Peyer's patch (tissue), 4 donors: Measurements from ENCODE around the gene MUC5AC.

Experiments used
- CTCF ChIP-seq, 6 experiments: fragments of 450-650 bp in 4 of 6; fragments of 200-600 bp in 2 of 6; sonication (generic) in 1 of 6; IDR thresholded peaks; one replicate each; pipeline ENCODE4 v1.5.1; 2017 to 2019; ENCODE audit warnings: antibody characterized with exemption in 6 of 6, mild to moderate bottlenecking in 3 of 6, moderate library complexity in 1 of 6
- POLR2A ChIP-seq, 2 donors: fragments of 450-650 bp; IDR thresholded peaks; one replicate each; pipeline ENCODE4 v1.5.1; 2017; ENCODE audit warnings: antibody characterized with exemption in 2 of 2, mild to moderate bottlenecking in 2 of 2, moderate library complexity in 2 of 2

- TF ChIP-seq CTCF (IDR thresholded peaks at IDR 0.05) (no peak), POLR2A (IDR thresholded peaks at IDR 0.05) (no peak)
Measured at GRCh38 chr11:1127664-1128162, 30.0 kb upstream of the MUC5AC start.
